Caco-2 (cell line): ENCODE results near the gene LTBP3. TPM values are rescaled to one million over a fixed set of nuclear protein-coding genes. Genes with fewer than 3 reads are reported as not detected.

Experiments used
- BruUV-seq: library from RNA; stranded (reverse); fragments of 400-500 nt; replicated peaks from 2 replicates; lab custom pipeline; 2021; lab: Mats Ljungman, UMichigan
- CTCF ChIA-PET: fragments of 300-600 bp; sonication (Branson Sonifier 250); formaldehyde crosslinking; loops from one replicate; lab custom pipeline; 2022; ENCODE audit warnings: antibody characterized with exemption; lab: Charles Lee
- POLR2A ChIA-PET: fragments of 300-600 bp; sonication (Branson Sonifier 250); formaldehyde crosslinking; loops from one replicate; lab custom pipeline; 2022; ENCODE audit warnings: antibody characterized with exemption; lab: Charles Lee
- DNase-seq, 2 experiments: peaks; one replicate each; pipeline versions ENCODE4 v3.0.0 to v3.0.0-alpha.2; 2020 to 2022
- H3K27me3 ChIP-seq: replicated peaks from 2 replicates; pipeline ENCODE4 v1.6.0; 2011; ENCODE audit warnings: low read length; ENCODE audit not compliant: control insufficient read depth, insufficient read depth
- H3K36me3 ChIP-seq: 2 replicates; pipeline ENCODE4 v1.5.1; 2011; ENCODE audit warnings: low read length; ENCODE audit not compliant: control insufficient read depth, insufficient read depth
- H3K4me1 ChIP-seq: fragments of 250-450 bp; sonication (Bioruptor Pico); 2 replicates; pipeline ENCODE4 v1.5.1; 2020; ENCODE audit warnings: mild to moderate bottlenecking
- H3K4me3 ChIP-seq: 2 replicates; pipeline ENCODE4 v1.5.1; 2011; ENCODE audit warnings: low read depth, mild to moderate bottlenecking, control low read depth, low read length
- H3K9me3 ChIP-seq: fragments of 250-450 bp; sonication (Bioruptor Pico); 2 replicates; pipeline ENCODE4 v1.5.1; 2020; ENCODE audit warnings: mild to moderate bottlenecking, moderate library complexity
- H3K27ac Mint-ChIP-seq: one replicate; pipeline ENCODE4 v1.8.0; 2022; ENCODE audit warnings: mixed read lengths; ENCODE audit not compliant: unreplicated experiment
- H3K27me3 Mint-ChIP-seq: one replicate; pipeline ENCODE4 v1.8.0; 2022; ENCODE audit warnings: mixed read lengths; ENCODE audit not compliant: insufficient read depth, unreplicated experiment
- H3K36me3 Mint-ChIP-seq: one replicate; pipeline ENCODE4 v1.8.0; 2022; ENCODE audit warnings: mild to moderate bottlenecking, mixed read lengths; ENCODE audit not compliant: insufficient read depth, unreplicated experiment
- H3K4me1 Mint-ChIP-seq: one replicate; pipeline ENCODE4 v1.8.0; 2022; ENCODE audit warnings: low read depth, mixed read lengths; ENCODE audit not compliant: unreplicated experiment
- H3K4me3 Mint-ChIP-seq: one replicate; pipeline ENCODE4 v1.8.0; 2022; ENCODE audit warnings: mild to moderate bottlenecking, moderate library complexity, mixed read lengths; ENCODE audit not compliant: unreplicated experiment
- H3K9me3 Mint-ChIP-seq: one replicate; pipeline ENCODE4 v1.8.0; 2022; ENCODE audit warnings: mixed read lengths; ENCODE audit not compliant: unreplicated experiment
- intact Hi-C: fragments of 100-400 bp; cut with micrococcal nuclease; formaldehyde crosslinking; loops from one replicate; pipeline ENCODE4 v1.10.0; 2022; ENCODE audit not compliant: unreplicated experiment
- total RNA-seq: library from RNA; stranded (reverse); gene quantifications from 2 replicates; pipeline ENCODE4 v1.2.3, GENCODE V29; 2022
- TF ChIP-seq, protein P1 (sequence below), 2 experiments: fragments of 200-600 bp in 1 of 2; IDR thresholded peaks; 1 replicate in 1 of 2; 2 replicates in 1 of 2; pipeline versions ENCODE4 v1.5.1 to v1.8.0; 2011 to 2022; ENCODE audit warnings: antibody characterized with exemption in 1 of 2, control low read depth in 1 of 2, inconsistent platforms in 1 of 2, low read depth in 1 of 2, low read length in 1 of 2, mild to moderate bottlenecking in 1 of 2, moderate library complexity in 1 of 2; ENCODE audit not compliant: insufficient read depth in 1 of 2, severe bottlenecking in 1 of 2, unreplicated experiment in 1 of 2

LTBP3 gene
- total RNA-seq, 1 experiment from 2014 or later = 91.2 TPM

DNA sequence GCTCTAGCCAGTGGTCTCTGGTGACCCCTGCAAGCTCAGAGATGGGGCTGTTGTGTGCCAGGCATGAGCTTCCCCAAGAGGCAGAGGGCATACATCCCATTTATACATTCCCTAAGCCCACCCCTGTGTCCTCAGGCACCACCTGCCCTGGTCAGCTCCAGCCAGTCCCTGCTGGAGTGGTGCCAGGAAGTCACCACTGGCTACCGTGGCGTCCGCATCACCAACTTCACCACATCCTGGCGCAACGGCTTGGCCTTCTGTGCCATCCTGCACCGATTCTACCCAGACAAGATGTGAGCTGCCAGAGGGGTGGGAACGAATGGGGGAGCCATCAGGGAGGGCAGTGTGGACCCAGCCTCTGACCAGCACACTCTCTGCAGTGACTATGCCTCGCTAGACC, 25.9 kb upstream of the LTBP3 start:
- no peaks in the 10 kb centered on the region for H3K4me1 ChIP-seq
- no peaks in the 10 kb centered on the region for H3K36me3 Mint-ChIP-seq
- no peaks in the 10 kb centered on the region for H3K9me3 ChIP-seq
- H3K4me3 ChIP-seq = no peak overlapping the region
- H3K27me3 Mint-ChIP-seq = no peaks in the 10 kb centered on the region
- no peaks in the 10 kb centered on the region for H3K9me3 Mint-ChIP-seq
- H3K4me1 Mint-ChIP-seq = peaks cover 6% of the 10 kb centered on the region
- no TSS peak for BruUV-seq
- no peak overlapping the region for H3K27ac Mint-ChIP-seq
- ChIA-PET CTCF (interaction anchor here (1.3 kb wide), 1 partner anchor 9 kb away, joined by 3 read pairs; no protein-coding TSS in a partner anchor), POLR2A (interaction anchor here (0.6 kb wide), 1 partner anchor 30 kb away, joined by 3 read pairs; no protein-coding TSS in a partner anchor)
- TF ChIP-seq, protein P1, sequence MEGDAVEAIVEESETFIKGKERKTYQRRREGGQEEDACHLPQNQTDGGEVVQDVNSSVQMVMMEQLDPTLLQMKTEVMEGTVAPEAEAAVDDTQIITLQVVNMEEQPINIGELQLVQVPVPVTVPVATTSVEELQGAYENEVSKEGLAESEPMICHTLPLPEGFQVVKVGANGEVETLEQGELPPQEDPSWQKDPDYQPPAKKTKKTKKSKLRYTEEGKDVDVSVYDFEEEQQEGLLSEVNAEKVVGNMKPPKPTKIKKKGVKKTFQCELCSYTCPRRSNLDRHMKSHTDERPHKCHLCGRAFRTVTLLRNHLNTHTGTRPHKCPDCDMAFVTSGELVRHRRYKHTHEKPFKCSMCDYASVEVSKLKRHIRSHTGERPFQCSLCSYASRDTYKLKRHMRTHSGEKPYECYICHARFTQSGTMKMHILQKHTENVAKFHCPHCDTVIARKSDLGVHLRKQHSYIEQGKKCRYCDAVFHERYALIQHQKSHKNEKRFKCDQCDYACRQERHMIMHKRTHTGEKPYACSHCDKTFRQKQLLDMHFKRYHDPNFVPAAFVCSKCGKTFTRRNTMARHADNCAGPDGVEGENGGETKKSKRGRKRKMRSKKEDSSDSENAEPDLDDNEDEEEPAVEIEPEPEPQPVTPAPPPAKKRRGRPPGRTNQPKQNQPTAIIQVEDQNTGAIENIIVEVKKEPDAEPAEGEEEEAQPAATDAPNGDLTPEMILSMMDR (IDR thresholded peaks at IDR 0.05; ENCODE audit: insufficient read depth in 1 of 2, low read depth in 1 of 2, low read length in 1 of 2, severe bottlenecking in 1 of 2, unreplicated experiment in 1 of 2) = no peak
- H3K27me3 ChIP-seq = no peaks in the 10 kb centered on the region
- H3K36me3 ChIP-seq = no peaks in the 10 kb centered on the region
- intact Hi-C loops = no loop called here
- DNase-seq = no peak
- H3K4me3 Mint-ChIP-seq = no peak overlapping the region

DNA sequence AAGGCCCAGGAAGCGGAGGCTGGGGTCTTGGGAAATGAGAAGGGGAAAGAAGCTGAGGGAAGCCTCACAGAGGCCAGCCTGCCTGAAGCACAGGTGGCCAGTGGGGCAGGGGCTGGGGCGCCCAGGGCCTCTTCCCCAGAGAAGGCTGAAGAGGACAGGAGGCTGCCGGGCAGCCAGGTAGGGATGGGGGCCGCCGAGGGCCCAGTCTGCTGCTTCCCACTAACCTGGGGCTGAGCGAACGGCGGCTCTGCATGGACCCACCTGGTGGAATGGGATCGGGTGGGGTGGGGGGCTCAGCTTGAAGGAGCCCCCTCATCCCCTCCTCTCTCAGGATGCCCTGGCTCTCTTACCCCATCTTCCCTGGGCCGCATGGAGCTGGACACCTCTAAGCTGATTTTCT, 25.4 kb upstream of the LTBP3 start:
- TF ChIP-seq, protein P1 (IDR thresholded peaks at IDR 0.05; ENCODE audit: insufficient read depth in 1 of 2, low read depth in 1 of 2, low read length in 1 of 2, severe bottlenecking in 1 of 2, unreplicated experiment in 1 of 2) = no peak
- intact Hi-C loops = no loop called here

DNA sequence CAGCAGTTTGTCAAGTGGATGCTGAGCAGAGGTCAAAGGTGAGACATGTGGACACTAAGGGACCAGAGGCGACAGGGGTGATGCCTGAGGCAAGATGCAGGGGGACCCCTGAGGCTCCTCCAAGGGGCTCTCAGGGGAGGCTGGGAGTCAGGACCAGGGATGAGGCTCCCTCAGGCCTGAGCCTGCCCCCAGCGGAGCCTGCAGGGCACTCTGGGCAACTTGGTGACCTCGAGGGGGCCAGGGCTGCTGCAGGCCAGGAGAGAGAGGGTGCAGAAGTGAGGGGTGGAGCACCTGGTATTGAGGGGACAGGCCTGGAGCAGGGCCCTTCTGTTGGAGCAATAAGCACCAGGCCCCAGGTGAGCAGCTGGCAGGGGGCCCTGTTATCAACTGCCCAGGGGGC, 23.8 kb upstream of the LTBP3 start:
- Mint-ChIP-seq H3K4me3 (no peak overlapping the region), H3K27ac (no peak overlapping the region), H3K27me3 (no peaks in the 10 kb centered on the region), H3K9me3 (no peaks in the 10 kb centered on the region), H3K4me1 (peaks cover 6% of the 10 kb centered on the region), H3K36me3 (no peaks in the 10 kb centered on the region)
- H3K4me1 ChIP-seq = peaks cover 3% of the 10 kb centered on the region; the same call in 1 of the 2 replicates
- intact Hi-C loops = no loop called here
- no TSS peak for BruUV-seq
- TF ChIP-seq, protein P1 (IDR thresholded peaks at IDR 0.05; ENCODE audit: insufficient read depth in 1 of 2, low read depth in 1 of 2, low read length in 1 of 2, severe bottlenecking in 1 of 2, unreplicated experiment in 1 of 2) = no peak
- POLR2A ChIA-PET = no interaction called here
- no peak overlapping the region for H3K4me3 ChIP-seq
- H3K27me3 ChIP-seq = no peaks in the 10 kb centered on the region
- no peak for DNase-seq
- no peaks in the 10 kb centered on the region for H3K36me3 ChIP-seq
- CTCF ChIA-PET = no interaction called here
- H3K9me3 ChIP-seq = no peaks in the 10 kb centered on the region

More for the DNA sequence above, 25.4 kb upstream of the LTBP3 start:
- Histone ChIP-seq H3K4me3 (no peak overlapping the region), H3K9me3 (no peaks in the 10 kb centered on the region), H3K27me3 (no peaks in the 10 kb centered on the region), H3K36me3 (no peaks in the 10 kb centered on the region), H3K4me1 (no peaks in the 10 kb centered on the region)
- CTCF ChIA-PET = interaction anchor here (1.3 kb wide), 1 partner anchor 10 kb away, joined by 3 read pairs; no protein-coding TSS in a partner anchor
- Mint-ChIP-seq H3K27ac (no peak overlapping the region), H3K4me3 (no peak overlapping the region), H3K4me1 (peaks cover 6% of the 10 kb centered on the region), H3K27me3 (no peaks in the 10 kb centered on the region), H3K9me3 (no peaks in the 10 kb centered on the region), H3K36me3 (no peaks in the 10 kb centered on the region)
- POLR2A ChIA-PET = no interaction called here
- DNase-seq = no peak
- BruUV-seq = no TSS peak
